ENCODE results near the gene IFI27. TPM values are rescaled to one million over a fixed set of nuclear protein-coding genes. Genes with fewer than 3 reads are reported as not detected.

Gene IFI27
- total and polyA plus RNA-seq, 2 experiments from 2014 or later: 1.8 to 6.7 TPM

DNA sequence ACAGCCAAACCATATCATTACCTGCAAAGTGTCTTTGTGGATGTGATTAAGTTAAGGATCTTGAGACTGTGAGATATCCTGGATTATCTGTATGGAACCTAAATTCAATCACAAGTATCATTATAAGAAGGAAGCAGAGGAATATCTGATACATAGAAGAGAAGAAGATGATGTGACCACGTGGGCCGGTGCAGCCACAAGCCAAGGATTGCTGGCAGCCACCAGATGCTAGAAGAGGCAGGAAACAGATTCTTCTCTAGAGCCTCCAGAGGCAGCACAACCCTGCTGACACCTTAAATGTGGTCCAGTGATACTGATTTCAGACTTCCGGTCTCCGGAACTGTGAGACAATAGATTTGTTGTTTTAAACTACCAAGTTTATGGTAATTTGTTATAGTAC, 24.9 kb downstream of the IFI27 start:
- H3K9me2 ChIP-seq (replicated peaks; ENCODE audit: insufficient read depth): no peaks in the 10 kb centered on the region
- DNase-seq (ENCODE audit: low spot score): no peak
- no peak overlapping the region for H2AFZ ChIP-seq
- H3K27me3 ChIP-seq: no peaks in the 10 kb centered on the region
- TF ChIP-seq EZH2 (IDR thresholded peaks at IDR 0.05; ENCODE audit: borderline replicate concordance) (no peak), EZH2phosphoT487 (IDR thresholded peaks at IDR 0.05; ENCODE audit: low read depth, severe bottlenecking, unreplicated experiment) (no peak)
- TF ChIP-seq, protein P1, sequence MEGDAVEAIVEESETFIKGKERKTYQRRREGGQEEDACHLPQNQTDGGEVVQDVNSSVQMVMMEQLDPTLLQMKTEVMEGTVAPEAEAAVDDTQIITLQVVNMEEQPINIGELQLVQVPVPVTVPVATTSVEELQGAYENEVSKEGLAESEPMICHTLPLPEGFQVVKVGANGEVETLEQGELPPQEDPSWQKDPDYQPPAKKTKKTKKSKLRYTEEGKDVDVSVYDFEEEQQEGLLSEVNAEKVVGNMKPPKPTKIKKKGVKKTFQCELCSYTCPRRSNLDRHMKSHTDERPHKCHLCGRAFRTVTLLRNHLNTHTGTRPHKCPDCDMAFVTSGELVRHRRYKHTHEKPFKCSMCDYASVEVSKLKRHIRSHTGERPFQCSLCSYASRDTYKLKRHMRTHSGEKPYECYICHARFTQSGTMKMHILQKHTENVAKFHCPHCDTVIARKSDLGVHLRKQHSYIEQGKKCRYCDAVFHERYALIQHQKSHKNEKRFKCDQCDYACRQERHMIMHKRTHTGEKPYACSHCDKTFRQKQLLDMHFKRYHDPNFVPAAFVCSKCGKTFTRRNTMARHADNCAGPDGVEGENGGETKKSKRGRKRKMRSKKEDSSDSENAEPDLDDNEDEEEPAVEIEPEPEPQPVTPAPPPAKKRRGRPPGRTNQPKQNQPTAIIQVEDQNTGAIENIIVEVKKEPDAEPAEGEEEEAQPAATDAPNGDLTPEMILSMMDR (IDR thresholded peaks at IDR 0.05; ENCODE audit: poor library complexity): no peak
- H3K27ac ChIP-seq: no peak overlapping the region
- H3K36me3 ChIP-seq (replicated peaks; ENCODE audit: insufficient read depth, low read depth): no peaks in the 10 kb centered on the region
- H4K20me1 ChIP-seq (ENCODE audit: insufficient read depth, poor library complexity, severe bottlenecking): no peaks in the 10 kb centered on the region
- H3K9me3 ChIP-seq (ENCODE audit: low read depth): no peaks in the 10 kb centered on the region
- WGBS (ENCODE audit: low lambda C conversion rate, missing lambda C conversion rate): 82% methylated on average over 4 of the region's 4 CpGs
- no peaks in the 10 kb centered on the region for H3K79me2 ChIP-seq
- no peak overlapping the region for H3K4me2 ChIP-seq
- no peak overlapping the region for H3K4me3 ChIP-seq
- no peaks in the 10 kb centered on the region for H3K4me1 ChIP-seq (ENCODE audit: insufficient read depth)

DNA sequence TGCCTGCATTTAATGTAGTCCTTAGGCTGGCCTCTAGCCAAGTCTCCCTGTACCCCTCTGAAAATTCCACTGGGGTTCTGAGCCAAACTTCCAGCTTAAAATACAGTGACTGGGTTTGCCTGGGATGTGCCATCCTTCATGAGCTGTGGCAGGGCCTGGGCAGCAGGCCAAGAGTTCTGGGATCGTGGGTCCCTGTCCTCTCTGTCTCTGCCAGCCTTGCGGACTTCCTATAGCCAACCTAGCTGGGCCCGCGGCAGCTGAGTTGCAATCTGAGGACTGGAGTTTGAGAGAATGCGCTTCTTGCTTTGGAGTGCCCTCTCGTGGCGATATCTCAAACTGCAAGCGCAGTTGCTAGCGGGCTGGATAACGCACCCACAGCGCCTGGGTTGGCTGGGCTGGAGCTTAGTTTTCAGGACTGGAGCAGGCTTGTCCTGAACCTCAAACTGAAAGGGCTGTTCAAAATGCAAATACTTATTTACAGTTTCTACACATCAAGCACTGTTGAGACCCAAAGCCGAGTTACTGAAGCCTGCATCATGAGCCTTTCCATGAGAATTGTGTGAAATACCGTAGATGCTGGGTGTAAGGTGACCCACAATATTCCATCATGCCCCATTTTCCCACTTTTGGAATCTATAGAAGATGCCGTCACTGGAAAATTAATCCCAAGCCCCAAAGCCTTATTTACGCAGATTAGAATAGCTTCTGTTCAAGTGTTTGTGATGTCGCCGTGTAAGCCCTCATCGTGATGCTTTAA, 26.2 kb downstream of the IFI27 start:
- no peak overlapping the region for H3K27ac ChIP-seq
- no peaks in the 10 kb centered on the region for H4K20me1 ChIP-seq (ENCODE audit: insufficient read depth, poor library complexity, severe bottlenecking)
- H3K79me2 ChIP-seq: no peaks in the 10 kb centered on the region
- no peak overlapping the region for H3K4me3 ChIP-seq
- H3K9me2 ChIP-seq (replicated peaks; ENCODE audit: insufficient read depth): no peaks in the 10 kb centered on the region
- H3K9me3 ChIP-seq (ENCODE audit: low read depth): no peaks in the 10 kb centered on the region
- H3K27me3 ChIP-seq: no peaks in the 10 kb centered on the region
- H3K36me3 ChIP-seq (replicated peaks; ENCODE audit: insufficient read depth, low read depth): no peaks in the 10 kb centered on the region
- H3K4me1 ChIP-seq (ENCODE audit: insufficient read depth): no peaks in the 10 kb centered on the region
- WGBS (ENCODE audit: low lambda C conversion rate, missing lambda C conversion rate): 35% methylated on average over 18 of the region's 18 CpGs
- H2AFZ ChIP-seq: peak overlapping the region; percentile 43
- no peak for TF ChIP-seq EZH2 (IDR thresholded peaks at IDR 0.05; ENCODE audit: borderline replicate concordance)
- TF ChIP-seq EZH2phosphoT487 (IDR thresholded peaks at IDR 0.05; ENCODE audit: low read depth, severe bottlenecking, unreplicated experiment): no peak
- TF ChIP-seq, protein P1 (IDR thresholded peaks at IDR 0.05; ENCODE audit: poor library complexity): peak; percentile 93
- peak; percentile 88 for DNase-seq (ENCODE audit: low spot score)
- no peak overlapping the region for H3K4me2 ChIP-seq

- Histone ChIP-seq H4K20me1 (ENCODE audit: insufficient read depth, poor library complexity, severe bottlenecking) (no peaks in the 10 kb centered on the region), H2AFZ (no peak overlapping the region), H3K27me3 (no peaks in the 10 kb centered on the region), H3K4me1 (ENCODE audit: insufficient read depth) (no peaks in the 10 kb centered on the region), H3K79me2 (no peaks in the 10 kb centered on the region), H3K4me2 (no peak overlapping the region), H3K27ac (no peak overlapping the region), H3K9me3 (ENCODE audit: low read depth) (no peaks in the 10 kb centered on the region), H3K4me3 (no peak overlapping the region), H3K36me3 (replicated peaks; ENCODE audit: insufficient read depth, low read depth) (no peaks in the 10 kb centered on the region), H3K9me2 (replicated peaks; ENCODE audit: insufficient read depth) (no peaks in the 10 kb centered on the region)
- WGBS (ENCODE audit: low lambda C conversion rate, missing lambda C conversion rate): 67% methylated on average over 9 of the region's 9 CpGs
- TF ChIP-seq EZH2 (IDR thresholded peaks at IDR 0.05; ENCODE audit: borderline replicate concordance) (no peak), EZH2phosphoT487 (IDR thresholded peaks at IDR 0.05; ENCODE audit: low read depth, severe bottlenecking, unreplicated experiment) (no peak)
- TF ChIP-seq, protein P1 (IDR thresholded peaks at IDR 0.05; ENCODE audit: poor library complexity): no peak
- DNase-seq (ENCODE audit: low spot score): no peak
These were observed 27.7 kb downstream of the IFI27 start for GRCh38 chr14:94138251-94138650.

All from hepatocyte (in vitro differentiated cells).